NOMO-1 (cell line): ENCODE data around the gene RACGAP1.

ENCODE experiments used
- DNase-seq, 2 experiments: peaks; one replicate each; lab custom pipeline; 2025; ENCODE audit not compliant: unreplicated experiment in 2 of 2; lab: John Stamatoyannopoulos, UW

The RACGAP1 gene

DNA sequence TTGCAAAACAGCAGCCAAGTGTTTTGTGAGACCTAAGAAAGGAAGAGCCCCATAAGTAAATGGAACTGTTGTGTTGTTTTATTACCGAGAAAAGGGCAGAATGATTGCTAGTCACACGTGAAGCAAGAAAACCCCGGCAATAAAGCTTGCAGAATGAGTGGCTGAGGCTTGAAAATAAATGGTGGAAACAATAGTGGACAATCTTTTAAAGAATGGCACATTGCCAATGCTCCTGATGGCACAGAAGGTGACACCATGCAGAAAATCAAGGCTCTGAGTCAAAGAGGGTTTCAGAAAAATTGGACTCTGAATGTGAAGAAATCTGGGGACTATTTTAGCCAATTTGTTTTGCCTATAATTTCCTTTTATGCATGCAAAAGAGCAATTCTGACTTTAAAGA, 78.8 kb downstream of the RACGAP1 start:
- peak in 1 of 2 experiments; percentile 8 for DNase-seq

- DNase-seq = no peak
Observed at GRCh38 chr12:49946086-49946485, 79.2 kb downstream of the RACGAP1 start.

GRCh38 chr12:49945394-49946080, 79.8 kb downstream of the RACGAP1 start:
- DNase-seq = peak; percentile 62 to 81

DNA sequence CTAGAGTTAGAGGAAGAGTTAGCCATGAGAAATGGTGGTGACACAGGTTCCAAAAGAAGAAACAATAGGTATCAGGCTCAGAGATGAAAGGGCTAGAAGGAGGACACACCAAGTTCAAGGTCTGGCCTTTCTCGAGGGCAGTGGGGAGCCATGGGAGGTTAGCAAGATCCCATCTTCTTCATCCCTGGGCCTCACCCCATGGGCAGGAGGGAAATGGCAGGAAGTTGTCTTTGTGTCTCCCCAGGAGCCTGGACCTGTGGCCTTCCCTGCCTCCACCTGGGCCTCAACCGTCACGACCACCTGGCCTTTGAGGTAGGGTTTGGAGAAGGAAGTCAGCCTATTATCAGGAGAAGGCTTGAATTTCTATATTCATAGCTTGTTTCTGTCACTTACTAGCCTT, 80.6 kb downstream of the RACGAP1 start:
- no peak for DNase-seq

DNA sequence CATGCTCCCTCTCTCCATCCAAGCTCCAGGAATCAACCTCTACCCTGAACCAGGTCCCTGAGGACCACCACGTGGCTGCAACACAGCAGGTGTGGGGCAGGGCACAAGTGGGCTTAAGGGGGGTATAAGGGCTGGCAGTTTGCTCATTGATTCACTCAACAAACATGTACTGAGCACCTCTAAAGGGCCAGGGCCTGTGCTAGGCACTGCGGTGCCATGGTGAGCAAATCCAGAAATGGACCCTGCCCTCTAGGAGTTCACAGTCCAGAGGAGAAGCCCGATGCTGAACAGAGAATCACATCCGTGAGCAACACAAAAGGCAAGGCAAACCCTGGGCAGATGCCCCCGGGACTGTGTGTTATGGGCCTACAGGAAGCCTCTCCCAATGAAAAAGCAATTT, 81.2 kb downstream of the RACGAP1 start:
- DNase-seq = no peak

- no peak for DNase-seq
Observed at GRCh38 chr12:49943625-49943960, 81.7 kb downstream of the RACGAP1 start.

- no peak for DNase-seq
Observed at GRCh38 chr12:49942921-49943624, 82.2 kb downstream of the RACGAP1 start.

GRCh38 chr12:49942512-49942893, 82.8 kb downstream of the RACGAP1 start:
- no peak for DNase-seq

DNA sequence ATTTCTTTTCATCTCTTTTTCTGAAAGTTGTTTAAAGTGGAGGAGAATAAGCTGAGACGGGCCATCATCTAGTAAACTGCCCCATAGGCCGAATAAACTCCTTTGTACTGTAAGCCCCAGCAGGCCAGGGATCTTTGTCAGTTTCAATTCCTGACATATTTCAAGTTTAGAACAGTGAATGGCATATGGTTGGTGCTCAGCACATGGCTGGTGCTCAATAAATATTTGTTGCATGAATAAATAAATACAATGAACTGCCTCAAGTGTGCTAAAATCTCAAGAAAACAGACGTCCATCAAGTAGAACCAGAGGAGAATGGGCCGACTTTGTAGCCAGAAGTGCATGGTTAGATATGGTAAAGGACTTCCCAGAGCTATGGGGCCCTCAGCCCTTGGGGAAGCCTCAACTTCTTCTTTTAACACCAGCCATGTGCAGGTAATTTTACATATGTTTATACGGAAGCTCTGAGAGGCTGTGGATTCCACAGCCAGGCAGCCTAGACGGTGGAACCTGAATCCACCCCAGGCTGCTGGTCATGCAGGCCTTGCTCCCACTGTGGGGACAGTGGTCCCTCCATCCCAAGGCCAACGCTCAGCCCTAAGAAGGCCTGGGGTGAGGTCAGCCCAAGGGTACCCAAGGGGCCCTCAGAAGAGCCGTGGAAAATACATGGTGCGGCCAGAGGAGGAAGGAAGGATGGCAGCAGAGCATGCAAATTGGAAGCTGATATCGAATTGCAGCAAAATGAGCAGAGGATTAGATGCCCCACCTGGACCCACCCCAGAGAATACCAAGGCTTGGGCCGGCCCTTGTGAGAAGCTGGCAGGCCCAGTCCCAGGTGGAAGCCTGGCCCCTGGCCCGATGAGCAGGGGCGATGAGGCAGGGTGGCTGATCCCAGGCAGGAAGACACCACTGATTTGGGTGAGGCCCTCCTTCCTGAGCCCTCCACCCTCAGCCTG, 83.5 kb downstream of the RACGAP1 start:
- peak in 1 of 2 experiments; percentile 30 for DNase-seq

- no peak for DNase-seq
Observed at GRCh38 chr12:49939707-49940106, 85.6 kb downstream of the RACGAP1 start.

DNA sequence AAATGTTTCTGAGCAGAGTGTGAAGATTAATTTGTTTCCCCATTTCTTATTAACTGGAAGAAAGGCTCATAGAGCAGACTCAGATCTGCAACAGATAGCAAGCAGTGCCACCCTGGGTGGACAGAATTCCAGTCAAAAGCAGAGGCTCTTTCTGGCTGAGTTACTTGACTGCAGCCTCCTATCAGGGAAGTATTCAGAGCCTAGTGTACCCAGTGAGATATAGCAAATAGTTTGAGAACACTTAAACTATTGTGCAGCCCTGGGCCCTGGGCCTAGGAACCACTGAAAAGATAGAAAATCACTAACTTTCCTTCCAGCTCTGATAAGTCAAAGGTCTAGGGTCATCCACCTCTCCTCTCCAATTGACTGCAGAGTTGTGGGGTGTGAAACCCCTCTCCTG, 86.0 kb downstream of the RACGAP1 start:
- DNase-seq = no peak
